ENCODE results near the gene KLF11. TPM values are rescaled to one million over a fixed set of nuclear protein-coding genes. Genes with fewer than 3 reads are reported as not detected.

The KLF11 gene
- polyA plus RNA-seq, 1 of the 3 experiments (the other 2 are of a cell fraction), result 9.5 TPM

GRCh38 chr2:10038716-10039115, 4.6 kb upstream of the KLF11 start:
- Histone ChIP-seq H3K9ac (no peak overlapping the region), H3K9me3 (no peaks in the 10 kb centered on the region), H3K27me3 (ENCODE audit: insufficient read depth) (no peaks in the 10 kb centered on the region), H3K4me3 (ENCODE audit: low read depth in 2 of 2, low read length in 1 of 2) (no peak overlapping the region), H3K27ac (ENCODE audit: low read depth in 2 of 2, low read length in 1 of 2) (no peak overlapping the region), H3K36me3 (replicated peaks in 1 of 2; ENCODE audit: control insufficient read depth in 1 of 2, insufficient read depth in 2 of 2, low read length in 1 of 2) (no peaks in the 10 kb centered on the region), H4K20me1 (ENCODE audit: insufficient read depth) (no peaks in the 10 kb centered on the region), H3K9me2 (no peaks in the 10 kb centered on the region), H3K79me2 (ENCODE audit: insufficient read depth) (no peaks in the 10 kb centered on the region), H3F3A (replicated peaks; ENCODE audit: insufficient read depth) (peaks cover 11% of the 10 kb centered on the region), H3K4me1 (ENCODE audit: control insufficient read depth in 1 of 2, insufficient read depth in 2 of 2, low read depth in 1 of 2, low read length in 1 of 2) (peaks cover 8 to 27% of the 10 kb centered on the region in 2 experiments; a peak in 2 of 4 replicates), H3K4me2 (no peak overlapping the region), H2AFZ (ENCODE audit: low read depth) (no peak overlapping the region)
- ChIA-PET POLR2A (no interaction called here), CTCF (interaction anchor here (0.7 to 4.0 kb wide), 6 partner anchors 10 to 240 kb away, joined by 3 to 23 read pairs (median 4); no protein-coding TSS in a partner anchor)
- no peak for DNase-seq
- TF ChIP-seq ELF1 (IDR thresholded peaks at IDR 0.05) (no peak), FOXM1 (IDR thresholded peaks at IDR 0.05; ENCODE audit: low read depth) (no peak), FOSL2 (IDR thresholded peaks at IDR 0.05; ENCODE audit: borderline replicate concordance, low read depth) (no peak), REST (IDR thresholded peaks at IDR 0.05; ENCODE audit: low read depth, low read length) (no peak), NFIC (IDR thresholded peaks at IDR 0.05; ENCODE audit: borderline replicate concordance) (no peak), TEAD4 (IDR thresholded peaks at IDR 0.05; ENCODE audit: borderline replicate concordance, insufficient read depth) (no peak), CHD2 (IDR thresholded peaks at IDR 0.05; ENCODE audit: low read length, partially characterized antibody) (no peak)

- 82% methylated on average over 16 of the region's 16 CpGs for WGBS (ENCODE audit: low lambda C conversion rate)
These were observed 3.5 kb upstream of the KLF11 start for GRCh38 chr2:10039658-10040410.

More at GRCh38 chr2:10039658-10040410, 3.5 kb upstream of the KLF11 start:
- H3K79me2 ChIP-seq (ENCODE audit: insufficient read depth), result peaks cover 7% of the 10 kb centered on the region; the same call in 1 of the 2 replicates
- H2AFZ ChIP-seq (ENCODE audit: low read depth), result no peak overlapping the region
- H3K36me3 ChIP-seq (replicated peaks in 1 of 2; ENCODE audit: control insufficient read depth in 1 of 2, insufficient read depth in 2 of 2, low read length in 1 of 2), result no peaks in the 10 kb centered on the region
- no peaks in the 10 kb centered on the region for H3K9me2 ChIP-seq
- no peak overlapping the region; a peak in 1 of 4 replicates for H3K27ac ChIP-seq (ENCODE audit: low read depth in 2 of 2, low read length in 1 of 2)
- ChIA-PET CTCF (interaction anchor here (1.0 to 4.0 kb wide), 6 partner anchors 9 to 226 kb away, joined by 3 to 23 read pairs (median 5); no protein-coding TSS in a partner anchor), POLR2A (interaction anchor here (0.6 kb wide), 1 partner anchor 99 kb away, joined by 4 read pairs; no protein-coding TSS in a partner anchor)
- no peaks in the 10 kb centered on the region for H3K9me3 ChIP-seq
- peaks cover 4% of the 10 kb centered on the region for H3F3A ChIP-seq (replicated peaks; ENCODE audit: insufficient read depth)
- peak; percentile 56 for DNase-seq
- H3K4me1 ChIP-seq (ENCODE audit: control insufficient read depth in 1 of 2, insufficient read depth in 2 of 2, low read depth in 1 of 2, low read length in 1 of 2), result peaks cover 14 to 30% of the 10 kb centered on the region in 2 experiments; a peak in 2 of 4 replicates
- H3K4me3 ChIP-seq (ENCODE audit: low read depth in 2 of 2, low read length in 1 of 2), result no peak overlapping the region
- peaks cover 7% of the 10 kb centered on the region for H4K20me1 ChIP-seq (ENCODE audit: insufficient read depth)
- TF ChIP-seq NFIC (IDR thresholded peaks at IDR 0.05; ENCODE audit: borderline replicate concordance), result no peak
- no peak for TF ChIP-seq CHD2 (IDR thresholded peaks at IDR 0.05; ENCODE audit: low read length, partially characterized antibody)
- no peak for TF ChIP-seq RXRA (IDR thresholded peaks at IDR 0.05; ENCODE audit: borderline replicate concordance, low read depth)
- TF ChIP-seq REST (IDR thresholded peaks at IDR 0.05; ENCODE audit: low read depth, low read length), result no peak
- no peak for TF ChIP-seq SMC3 (IDR thresholded peaks at IDR 0.05; ENCODE audit: low read depth, low read length)
- no peak for TF ChIP-seq SIN3A (IDR thresholded peaks at IDR 0.05; ENCODE audit: borderline replicate concordance, low read depth, low read length)
- TF ChIP-seq USF2 (IDR thresholded peaks at IDR 0.05; ENCODE audit: borderline replicate concordance, low read depth, low read length), result no peak
- no peak for TF ChIP-seq IRF3 (IDR thresholded peaks at IDR 0.05; ENCODE audit: low read depth, low read length)
- no peak overlapping the region for H3K9ac ChIP-seq
- no peaks in the 10 kb centered on the region for H3K27me3 ChIP-seq (ENCODE audit: insufficient read depth)
- H3K4me2 ChIP-seq, result no peak overlapping the region
